HCT116 (cell line): Measurements from ENCODE around the gene EPHB3. TPM values are rescaled to one million over a fixed set of nuclear protein-coding genes. Genes with fewer than 3 reads are reported as not detected.

ENCODE experiments used
- ATAC-seq: fragments of 200-7000 bp; cut with Tn5 transposase; 2 replicates; pipeline ENCODE4 v1.9.1; 2020; ENCODE audit warnings: mild to moderate bottlenecking, moderate library complexity
- BruUV-seq: library from RNA; stranded (reverse); fragments of 400-500 nt; replicated peaks from 2 replicates; lab custom pipeline; 2021; lab: Mats Ljungman, UMichigan
- CTCF ChIA-PET: fragments of 300-600 bp; sonication (Branson Sonifier 250); formaldehyde crosslinking; loops from one replicate; lab custom pipeline; 2021; ENCODE audit warnings: antibody characterized with exemption; lab: Charles Lee
- POLR2A ChIA-PET: fragments of 300-600, 350-600 bp; sonication (Branson Sonifier 250); formaldehyde crosslinking; loops from one replicate; lab custom pipeline; 2021; ENCODE audit warnings: antibody characterized with exemption; lab: Charles Lee
- RAD21 ChIA-PET, 2 experiments: fragments of 300-600 bp; sonication (Branson Sonifier 250); formaldehyde crosslinking; loops; one replicate each; lab custom pipeline; 2023; ENCODE audit warnings: low total read pairs in 2 of 2; ENCODE audit not compliant: uncharacterized antibody in 2 of 2, unreplicated experiment in 2 of 2, low non-redundant PET in 1 of 2; lab: Charles Lee
- DNase-seq: peaks from one replicate; pipeline ENCODE4 v3.0.0-alpha.2; 2010; ENCODE audit warnings: low read depth, low spot score
- H2AFZ ChIP-seq: fragments of 200-600 bp; shearing (Covaris generic), sonication (generic); 2 replicates; pipeline ENCODE4 v1.6.1; 2017; ENCODE audit warnings: low read depth, mixed run types, mixed read lengths, antibody characterized with exemption, low read length; ENCODE audit not compliant: poor library complexity, severe bottlenecking
- H3K27ac ChIP-seq: 2 replicates; pipeline ENCODE4 v1.5.1; 2012; ENCODE audit warnings: low read depth, low read length
- H3K27me3 ChIP-seq: fragments of 200-600 bp; sonication (generic); 2 replicates; pipeline ENCODE4 v1.6.1; 2016; ENCODE audit warnings: mixed run types, low read length, mixed read lengths; ENCODE audit not compliant: insufficient read depth
- H3K36me3 ChIP-seq, 2 experiments: fragments of 200-500 bp in 1 of 2; fragments of 200-600 bp in 1 of 2; sonication (Bioruptor generic) in 1 of 2; sonication (generic) in 1 of 2; 2 replicates each; pipeline versions ENCODE4 v1.5.1 to v1.6.1; 2014 to 2016; ENCODE audit warnings: low read length in 2 of 2, inconsistent platforms in 1 of 2, mixed read lengths in 1 of 2, mixed run types in 1 of 2; ENCODE audit not compliant: insufficient read depth in 2 of 2, control insufficient read depth in 1 of 2
- H3K4me1 ChIP-seq, 2 experiments: fragments of 200-600 bp in 1 of 2; sonication (generic) in 1 of 2; 2 replicates each; pipeline versions ENCODE4 v1.5.1 to v1.6.1; 2012 to 2017; ENCODE audit warnings: low read length in 2 of 2, inconsistent platforms in 1 of 2, mild to moderate bottlenecking in 1 of 2, mixed read lengths in 1 of 2, mixed run types in 1 of 2, moderate library complexity in 1 of 2; ENCODE audit not compliant: insufficient read depth in 2 of 2, control insufficient read depth in 1 of 2
- H3K4me2 ChIP-seq: fragments of 200-600 bp; sonication (generic); 2 replicates; pipeline ENCODE4 v1.6.1; 2017; ENCODE audit warnings: mixed run types, low read length, mixed read lengths
- H3K4me3 ChIP-seq, 2 experiments: fragments of 200-600 bp in 1 of 2; sonication (generic) in 1 of 2; replicated peaks in 1 of 2; 2 replicates each; pipeline ENCODE4 v1.5.1; 2011 to 2016; ENCODE audit warnings: low read length in 2 of 2, control low read depth in 1 of 2, low read depth in 1 of 2, mild to moderate bottlenecking in 1 of 2, mixed read lengths in 1 of 2, mixed run types in 1 of 2
- H3K79me2 ChIP-seq: fragments of 200-600 bp; sonication (generic); 2 replicates; pipeline ENCODE4 v1.6.1; 2017; ENCODE audit warnings: mild to moderate bottlenecking, mixed run types, low read length, moderate library complexity, mixed read lengths; ENCODE audit not compliant: insufficient read depth
- H3K9ac ChIP-seq: fragments of 200-600 bp; sonication (generic); 2 replicates; pipeline ENCODE4 v1.6.1; 2016; ENCODE audit warnings: low read length, mixed read lengths
- H3K9me2 ChIP-seq: fragments of 200-600 bp; sonication (generic), shearing (Covaris generic); 2 replicates; pipeline ENCODE4 v1.6.1; 2017; ENCODE audit warnings: mixed run types, mild to moderate bottlenecking, moderate library complexity; ENCODE audit not compliant: insufficient read depth
- H3K9me3 ChIP-seq, 2 experiments: fragments of 200-500 bp in 1 of 2; fragments of 200-600 bp in 1 of 2; sonication (Bioruptor generic) in 1 of 2; sonication (generic) in 1 of 2; 2 replicates each; pipeline ENCODE4 v1.6.1; 2014 to 2017; ENCODE audit warnings: low read length in 2 of 2, mixed read lengths in 2 of 2, inconsistent platforms in 1 of 2, low read depth in 1 of 2, mild to moderate bottlenecking in 1 of 2, mixed run types in 1 of 2, moderate library complexity in 1 of 2; ENCODE audit not compliant: control insufficient read depth in 1 of 2, insufficient read depth in 1 of 2
- H4K20me1 ChIP-seq: fragments of 200-600 bp; sonication (generic), shearing (Covaris generic); 2 replicates; pipeline ENCODE4 v1.6.1; 2017; ENCODE audit warnings: mixed run types, mild to moderate bottlenecking, moderate library complexity; ENCODE audit not compliant: insufficient read depth
- CBX3 ChIP-seq: IDR thresholded peaks from 2 replicates; pipeline ENCODE4 v1.6.1; 2012; ENCODE audit warnings: low read depth
- CEBPB ChIP-seq: IDR thresholded peaks from 2 replicates; pipeline ENCODE4 v1.6.1; 2012; ENCODE audit warnings: low read depth
- CTCF ChIP-seq, 3 experiments: fragments of 200-600 bp in 1 of 3; sonication (generic) in 1 of 3; IDR thresholded peaks in 2 of 3; conservative IDR thresholded peaks in 1 of 3; 2 replicates each; pipeline ENCODE4 v1.5.1; 2012 to 2017; ENCODE audit warnings: low read depth in 2 of 3, low read length in 2 of 3, antibody characterized with exemption in 1 of 3, borderline replicate concordance in 1 of 3, control low read depth in 1 of 3, mild to moderate bottlenecking in 1 of 3, mixed read lengths in 1 of 3, mixed run types in 1 of 3, moderate library complexity in 1 of 3; ENCODE audit not compliant: insufficient read depth in 1 of 3
- EGR1 ChIP-seq: IDR thresholded peaks from 2 replicates; pipeline ENCODE4 v1.6.1; 2012; ENCODE audit warnings: low read depth
- EZH2 ChIP-seq: fragments of 200-600 bp; sonication (generic); IDR thresholded peaks from 2 replicates; pipeline ENCODE4 v1.6.1; 2017; ENCODE audit warnings: antibody characterized with exemption, mixed run types
- POLR2A ChIP-seq: IDR thresholded peaks from 2 replicates; pipeline ENCODE4 v1.7.0; 2011; ENCODE audit warnings: borderline replicate concordance; ENCODE audit not compliant: insufficient read depth, insufficient read length; ENCODE audit errors: extremely low read depth
- SP1 ChIP-seq: IDR thresholded peaks from 2 replicates; pipeline ENCODE4 v1.6.1; 2012; ENCODE audit warnings: low read depth
- ZBTB33 ChIP-seq: IDR thresholded peaks from 2 replicates; pipeline ENCODE4 v1.6.1; 2011; ENCODE audit warnings: mild to moderate bottlenecking, low read length, moderate library complexity; ENCODE audit not compliant: insufficient replicate concordance; ENCODE audit errors: extremely low read depth
- ZFX ChIP-seq: fragments of 450-650 bp; IDR thresholded peaks from 2 replicates; pipeline ENCODE4 v1.6.1; 2017
- intact Hi-C: fragments of 100-400 bp; cut with micrococcal nuclease; formaldehyde crosslinking; loops from 2 replicates; pipeline ENCODE4 v1.10.0; 2022
- total RNA-seq: library from RNA; stranded (reverse); gene quantifications from one replicate; pipeline ENCODE4 v1.2.1, GENCODE V29; 2021; ENCODE audit not compliant: unreplicated experiment
- TF ChIP-seq, protein P1 (sequence below): IDR thresholded peaks from 2 replicates; pipeline ENCODE4 v1.6.1; 2012

The EPHB3 gene
- total RNA-seq, 1 experiment from 2014 or later: 6.5 TPM

GRCh38 chr3:184562878-184563560, 1.4 kb downstream of the EPHB3 start:
- peak overlapping the region; percentile 93 for H3K4me2 ChIP-seq
- no TSS peak for BruUV-seq
- no peaks in the 10 kb centered on the region for H3K9me2 ChIP-seq
- peaks cover 29 to 46% of the 10 kb centered on the region in 2 experiments for H3K4me1 ChIP-seq
- H3K27me3 ChIP-seq: no peaks in the 10 kb centered on the region
- DNase-seq: no peak
- H4K20me1 ChIP-seq: no peaks in the 10 kb centered on the region
- ATAC-seq: no peak
- no peaks in the 10 kb centered on the region for H3K36me3 ChIP-seq
- POLR2A ChIA-PET: no interaction called here
- H3K27ac ChIP-seq: no peak overlapping the region
- no peak overlapping the region for H2AFZ ChIP-seq
- TF ChIP-seq ZFX (no peak), SP1 (no peak), POLR2A (no peak), CEBPB (no peak), CBX3 (no peak), ZBTB33 (no peak), CTCF (IDR thresholded peaks at IDR 0.05 in 2 of 3, conservative IDR thresholded peaks at IDR 0.05 in 1 of 3; ENCODE audit: borderline replicate concordance in 1 of 3, insufficient read depth in 1 of 3, low read depth in 2 of 3, low read length in 2 of 3) (no peak), EGR1 (no peak), EZH2 (no peak)
- TF ChIP-seq, protein P1, sequence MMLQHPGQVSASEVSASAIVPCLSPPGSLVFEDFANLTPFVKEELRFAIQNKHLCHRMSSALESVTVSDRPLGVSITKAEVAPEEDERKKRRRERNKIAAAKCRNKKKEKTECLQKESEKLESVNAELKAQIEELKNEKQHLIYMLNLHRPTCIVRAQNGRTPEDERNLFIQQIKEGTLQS: no peak
- RAD21 ChIA-PET: interaction anchor here in 1 of 2 experiments (2.0 kb wide), 1 partner anchor 186 kb away, joined by 10 read pairs; no protein-coding TSS in a partner anchor
- CTCF ChIA-PET: no interaction called here
- no peak overlapping the region for H3K9ac ChIP-seq
- H3K4me3 ChIP-seq: peak overlapping the region in 1 of 2 experiments; percentile 74; a peak in 2 of 4 replicates
- no peaks in the 10 kb centered on the region for H3K9me3 ChIP-seq
- peaks cover 3% of the 10 kb centered on the region; the same call in 1 of the 2 replicates for H3K79me2 ChIP-seq
- intact Hi-C loops: no loop called here
